ENCODE data around the gene CIT. TPM values are rescaled to one million over a fixed set of nuclear protein-coding genes. Genes with fewer than 3 reads are reported as not detected.

The CIT gene
- total RNA-seq, 2 donors from 2014 or later = 12.6 to 42.4 TPM

GRCh38 chr12:119730381-119730780 lies 146.7 kb downstream of the CIT start:
- H3K9ac ChIP-seq (ENCODE audit: low read depth in 2 of 2, low read length in 2 of 2) = no peak overlapping the region
- H3K27ac ChIP-seq = no peak overlapping the region
- H3K4me3 ChIP-seq = no peak overlapping the region
- H3K27me3 ChIP-seq = no peaks in the 10 kb centered on the region
- no peaks in the 10 kb centered on the region for H3K36me3 ChIP-seq
- intact Hi-C loops (cut with DNase I) = no loop called here
- no peaks in the 10 kb centered on the region for H3K4me1 ChIP-seq
- TF ChIP-seq CTCF (IDR thresholded peaks at IDR 0.05) = no peak
- no peaks in the 10 kb centered on the region for H3K9me3 ChIP-seq
- no peak for DNase-seq

GRCh38 chr12:119729871-119730270 lies 147.2 kb downstream of the CIT start:
- Histone ChIP-seq H3K9me3 (no peaks in the 10 kb centered on the region), H3K27me3 (no peaks in the 10 kb centered on the region), H3K4me1 (no peaks in the 10 kb centered on the region), H3K27ac (no peak overlapping the region), H3K36me3 (no peaks in the 10 kb centered on the region), H3K9ac (ENCODE audit: low read depth in 2 of 2, low read length in 2 of 2) (no peak overlapping the region), H3K4me3 (no peak overlapping the region)
- TF ChIP-seq CTCF (IDR thresholded peaks at IDR 0.05) = no peak
- intact Hi-C loops (cut with DNase I) = no loop called here
- DNase-seq = no peak

GRCh38 chr12:119728444-119728745 lies 148.7 kb downstream of the CIT start:
- intact Hi-C loops (cut with DNase I) = no loop called here
- H3K27ac ChIP-seq = no peak overlapping the region
- no peaks in the 10 kb centered on the region for H3K36me3 ChIP-seq
- H3K27me3 ChIP-seq = no peaks in the 10 kb centered on the region
- no peak overlapping the region for H3K4me3 ChIP-seq
- no peak for DNase-seq
- no peaks in the 10 kb centered on the region for H3K9me3 ChIP-seq
- H3K9ac ChIP-seq (ENCODE audit: low read depth in 2 of 2, low read length in 2 of 2) = no peak overlapping the region
- no peaks in the 10 kb centered on the region for H3K4me1 ChIP-seq
- TF ChIP-seq CTCF (IDR thresholded peaks at IDR 0.05) = no peak

DNA sequence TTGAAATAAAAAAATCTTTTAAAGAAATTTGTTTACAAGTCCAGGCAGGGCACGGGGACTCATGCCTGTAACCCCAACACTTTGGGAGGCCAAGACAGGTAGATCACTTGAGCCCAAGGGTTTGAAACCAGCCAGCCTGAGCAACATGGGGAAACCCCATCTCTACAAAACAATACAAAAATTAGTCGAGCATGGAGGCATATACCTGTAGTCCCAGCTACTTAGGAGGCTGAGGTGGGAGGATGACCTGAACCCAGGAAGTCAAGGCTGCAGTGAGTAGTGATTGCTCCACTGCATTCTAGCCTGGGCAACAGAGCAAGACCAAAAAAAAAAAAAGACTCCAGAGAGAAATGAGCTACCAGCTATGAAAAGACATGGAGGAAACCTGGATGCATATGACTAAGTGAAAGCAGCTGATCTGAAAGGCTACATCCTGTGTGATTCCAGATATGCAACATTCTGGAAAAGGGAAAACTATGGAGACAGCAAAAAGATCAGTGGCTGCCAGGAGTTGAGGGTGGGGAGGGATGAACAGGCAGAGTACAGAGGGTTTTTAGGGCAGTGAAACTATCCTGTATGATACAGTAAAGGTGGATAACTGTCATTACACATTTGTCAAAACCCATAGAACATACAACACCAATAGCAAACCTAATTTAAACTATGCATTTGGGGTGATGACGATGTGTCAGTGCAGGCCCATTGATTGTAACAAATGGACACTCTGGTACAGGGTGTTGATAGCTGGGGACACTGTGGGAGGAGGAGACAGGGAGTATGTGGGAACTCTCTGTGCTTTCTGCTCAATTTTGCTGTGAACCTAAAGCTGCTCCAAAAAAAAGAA lies 149.3 kb downstream of the CIT start:
- intact Hi-C loops (cut with DNase I) = no loop called here
- no peak overlapping the region for H3K27ac ChIP-seq
- no peak overlapping the region for H3K9ac ChIP-seq (ENCODE audit: low read depth in 2 of 2, low read length in 2 of 2)
- H3K4me3 ChIP-seq = no peak overlapping the region
- H3K9me3 ChIP-seq = no peaks in the 10 kb centered on the region
- TF ChIP-seq CTCF (IDR thresholded peaks at IDR 0.05) = no peak
- H3K36me3 ChIP-seq = no peaks in the 10 kb centered on the region
- H3K27me3 ChIP-seq = no peaks in the 10 kb centered on the region
- no peak for DNase-seq
- H3K4me1 ChIP-seq = no peaks in the 10 kb centered on the region

GRCh38 chr12:119725523-119725922 lies 151.6 kb downstream of the CIT start:
- intact Hi-C loops (cut with DNase I) = no loop called here

More at GRCh38 chr12:119725523-119725922, 151.6 kb downstream of the CIT start:
- Histone ChIP-seq H3K4me1 (no peaks in the 10 kb centered on the region), H3K27ac (no peak overlapping the region), H3K27me3 (no peaks in the 10 kb centered on the region), H3K9ac (ENCODE audit: low read depth in 2 of 2, low read length in 2 of 2) (no peak overlapping the region), H3K4me3 (no peak overlapping the region), H3K9me3 (no peaks in the 10 kb centered on the region), H3K36me3 (no peaks in the 10 kb centered on the region)
- no peak for TF ChIP-seq CTCF (IDR thresholded peaks at IDR 0.05)
- no peak for DNase-seq
